ENCODE data around the gene MAP4K3.

Gene MAP4K3

DNA sequence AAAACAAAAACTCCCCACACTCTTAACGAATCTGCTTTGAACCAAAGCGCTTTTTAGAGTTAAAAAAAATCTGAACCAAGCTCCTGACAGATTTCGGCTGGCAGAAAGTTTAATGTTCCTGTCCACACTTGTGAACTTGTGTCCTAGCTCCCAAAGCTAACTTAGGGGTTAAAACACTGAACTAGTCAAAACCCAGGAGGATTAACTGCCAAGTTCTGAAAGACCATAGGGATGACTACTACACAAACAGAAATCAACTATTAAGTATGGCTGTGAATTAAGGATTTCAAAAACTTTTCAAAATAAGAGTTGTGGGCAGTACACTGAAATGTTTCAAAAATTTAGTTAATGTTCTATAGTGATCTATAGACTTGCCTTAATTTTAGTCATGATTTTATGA is 167.1 kb downstream of the MAP4K3 start:
- TF ChIP-seq, protein P1, sequence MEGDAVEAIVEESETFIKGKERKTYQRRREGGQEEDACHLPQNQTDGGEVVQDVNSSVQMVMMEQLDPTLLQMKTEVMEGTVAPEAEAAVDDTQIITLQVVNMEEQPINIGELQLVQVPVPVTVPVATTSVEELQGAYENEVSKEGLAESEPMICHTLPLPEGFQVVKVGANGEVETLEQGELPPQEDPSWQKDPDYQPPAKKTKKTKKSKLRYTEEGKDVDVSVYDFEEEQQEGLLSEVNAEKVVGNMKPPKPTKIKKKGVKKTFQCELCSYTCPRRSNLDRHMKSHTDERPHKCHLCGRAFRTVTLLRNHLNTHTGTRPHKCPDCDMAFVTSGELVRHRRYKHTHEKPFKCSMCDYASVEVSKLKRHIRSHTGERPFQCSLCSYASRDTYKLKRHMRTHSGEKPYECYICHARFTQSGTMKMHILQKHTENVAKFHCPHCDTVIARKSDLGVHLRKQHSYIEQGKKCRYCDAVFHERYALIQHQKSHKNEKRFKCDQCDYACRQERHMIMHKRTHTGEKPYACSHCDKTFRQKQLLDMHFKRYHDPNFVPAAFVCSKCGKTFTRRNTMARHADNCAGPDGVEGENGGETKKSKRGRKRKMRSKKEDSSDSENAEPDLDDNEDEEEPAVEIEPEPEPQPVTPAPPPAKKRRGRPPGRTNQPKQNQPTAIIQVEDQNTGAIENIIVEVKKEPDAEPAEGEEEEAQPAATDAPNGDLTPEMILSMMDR (IDR thresholded peaks at IDR 0.05; ENCODE audit: low read depth, low read length) = no peak
- Histone ChIP-seq H3K4me1 (no peaks in the 10 kb centered on the region), H3K36me3 (no peaks in the 10 kb centered on the region; the same call in 1 of the 2 replicates), H3K27me3 (no peaks in the 10 kb centered on the region), H3K9me3 (no peaks in the 10 kb centered on the region), H3K4me3 (ENCODE audit: low read depth, low read length) (no peak overlapping the region)
- DNase-seq = no peak

DNA sequence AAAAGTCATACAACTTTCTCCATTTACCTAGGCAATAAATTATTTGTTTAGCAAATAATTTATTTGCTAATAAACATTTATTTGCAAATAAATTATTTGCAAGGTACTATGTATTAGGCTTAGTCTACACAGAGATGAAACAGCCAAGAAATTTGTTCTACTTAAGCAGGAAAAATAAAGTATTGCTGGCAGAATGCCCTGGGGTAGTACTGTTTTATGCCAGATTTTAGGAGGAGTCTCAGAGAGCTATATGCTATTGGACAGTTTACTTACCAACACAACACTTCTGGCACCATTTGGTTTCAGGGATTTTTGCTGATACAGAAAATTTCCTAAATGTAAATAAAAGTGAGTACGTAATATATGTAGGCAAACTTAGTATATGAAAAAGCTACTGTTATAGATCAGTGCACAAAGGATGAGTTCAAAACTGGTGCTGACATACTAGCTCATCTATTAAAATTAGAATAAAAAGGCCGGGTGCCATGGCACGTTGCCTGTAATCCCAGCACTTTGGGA is 170.1 kb downstream of the MAP4K3 start:
- Histone ChIP-seq H3K27me3 (no peaks in the 10 kb centered on the region), H3K36me3 (no peaks in the 10 kb centered on the region; the same call in 1 of the 2 replicates), H3K4me3 (ENCODE audit: low read depth, low read length) (no peak overlapping the region), H3K9me3 (no peaks in the 10 kb centered on the region), H3K4me1 (no peaks in the 10 kb centered on the region)
- TF ChIP-seq, protein P1 (IDR thresholded peaks at IDR 0.05; ENCODE audit: low read depth, low read length) = no peak
- DNase-seq = no peak

DNA sequence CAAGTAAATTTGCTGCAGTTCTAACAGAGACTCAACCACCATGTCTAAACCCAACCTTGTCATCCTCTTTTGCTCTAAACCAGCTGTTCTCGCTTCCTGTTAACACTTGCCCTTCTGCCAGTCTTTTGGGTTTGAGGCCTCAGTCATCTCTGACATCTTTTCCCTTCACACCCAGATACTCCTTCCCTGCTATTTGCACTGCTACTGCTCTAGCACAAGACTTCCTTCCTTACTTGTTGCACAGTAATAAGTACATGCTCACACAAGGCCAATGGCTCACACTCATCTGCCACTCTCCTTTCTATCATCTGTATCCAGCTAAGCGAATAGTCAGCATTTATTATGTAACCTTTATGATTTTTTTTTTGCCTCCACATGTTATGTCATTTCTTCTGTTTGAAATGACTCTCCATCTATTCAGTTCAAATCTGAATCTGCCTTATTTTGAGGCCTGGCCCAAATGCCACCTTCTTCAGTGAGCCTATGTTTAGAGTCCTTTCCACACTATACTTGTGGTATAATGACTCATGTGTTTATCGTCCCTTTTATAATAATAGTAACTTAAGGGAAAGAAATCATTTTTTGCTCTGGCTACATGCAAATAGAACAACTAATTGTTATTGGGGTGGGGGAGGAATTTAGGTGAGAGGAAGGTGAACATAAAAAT is 170.8 kb downstream of the MAP4K3 start:
- Histone ChIP-seq H3K4me1 (no peaks in the 10 kb centered on the region), H3K9me3 (no peaks in the 10 kb centered on the region), H3K27me3 (no peaks in the 10 kb centered on the region), H3K4me3 (ENCODE audit: low read depth, low read length) (no peak overlapping the region), H3K36me3 (no peaks in the 10 kb centered on the region; the same call in 1 of the 2 replicates)
- DNase-seq = no peak
- TF ChIP-seq, protein P1 (IDR thresholded peaks at IDR 0.05; ENCODE audit: low read depth, low read length) = no peak

DNA sequence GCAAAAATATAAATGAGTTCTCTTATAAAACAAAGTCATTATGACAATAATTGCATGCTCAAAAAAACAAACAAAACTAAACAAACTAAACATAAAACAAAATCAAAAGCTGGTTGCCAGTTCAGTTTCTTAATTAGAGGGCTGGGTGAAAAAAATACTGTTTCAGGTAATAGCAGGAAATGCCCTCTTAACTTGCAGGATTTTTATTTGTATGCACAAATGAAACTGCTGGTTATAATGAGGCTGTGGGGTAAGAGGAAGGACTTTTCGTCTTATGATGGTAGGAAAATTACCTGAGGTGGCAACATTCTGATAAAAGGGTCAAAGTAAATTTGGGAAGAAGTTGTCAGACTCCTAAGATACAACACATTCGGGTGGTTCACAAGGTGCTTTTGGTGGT is 171.8 kb downstream of the MAP4K3 start:
- no peak overlapping the region for H3K4me3 ChIP-seq (ENCODE audit: low read depth, low read length)
- no peaks in the 10 kb centered on the region for H3K27me3 ChIP-seq
- no peak for DNase-seq
- H3K36me3 ChIP-seq = no peaks in the 10 kb centered on the region; the same call in none of the 2 replicates
- TF ChIP-seq, protein P1 (IDR thresholded peaks at IDR 0.05; ENCODE audit: low read depth, low read length) = no peak
- H3K9me3 ChIP-seq = no peaks in the 10 kb centered on the region
- H3K4me1 ChIP-seq = no peaks in the 10 kb centered on the region

DNA sequence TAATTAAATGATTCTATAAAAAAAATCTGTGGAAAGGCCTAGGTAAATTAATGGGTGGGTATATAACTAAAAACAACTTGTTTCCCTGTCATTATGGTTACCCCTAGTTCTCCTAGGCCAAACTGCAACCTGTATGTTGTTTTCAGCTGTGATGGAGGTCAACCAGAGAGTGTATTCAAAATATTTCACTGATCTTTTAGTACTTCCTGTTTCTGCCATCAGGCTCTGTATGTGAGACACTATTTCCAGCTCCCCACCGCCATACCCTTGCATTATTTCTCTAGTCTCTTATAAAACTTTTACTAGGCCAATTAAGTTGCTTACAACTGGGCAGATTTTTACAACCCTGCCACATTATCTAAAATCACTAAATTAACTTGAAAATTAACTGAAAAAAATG is 172.4 kb downstream of the MAP4K3 start:
- no peaks in the 10 kb centered on the region for H3K9me3 ChIP-seq
- H3K4me1 ChIP-seq = no peaks in the 10 kb centered on the region
- H3K27me3 ChIP-seq = no peaks in the 10 kb centered on the region
- H3K36me3 ChIP-seq = peaks cover 5% of the 10 kb centered on the region
- TF ChIP-seq, protein P1 (IDR thresholded peaks at IDR 0.05; ENCODE audit: low read depth, low read length) = no peak
- DNase-seq = no peak
- no peak overlapping the region for H3K4me3 ChIP-seq (ENCODE audit: low read depth, low read length)

DNA sequence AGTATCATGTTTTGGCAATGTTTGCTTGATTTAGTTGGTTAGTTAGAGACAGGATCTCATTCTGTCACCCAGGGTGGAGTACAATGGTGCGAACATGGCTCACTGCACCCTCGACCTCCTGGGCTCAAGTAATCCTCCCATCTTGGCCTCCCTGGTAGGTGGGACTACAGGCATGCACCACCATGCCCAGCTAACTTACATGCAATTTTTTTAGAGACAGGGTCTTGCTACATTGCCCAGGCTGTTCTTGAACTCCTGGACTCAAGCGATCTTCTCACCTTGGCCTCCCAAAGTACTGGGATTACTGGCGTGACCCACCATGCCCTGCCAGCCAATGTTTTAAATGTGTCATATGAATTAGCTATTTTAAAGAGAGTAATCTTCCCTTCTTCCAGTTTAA is 177.0 kb downstream of the MAP4K3 start:
- Histone ChIP-seq H3K36me3 (peaks cover 19% of the 10 kb centered on the region), H3K4me3 (ENCODE audit: low read depth, low read length) (no peak overlapping the region), H3K4me1 (no peaks in the 10 kb centered on the region), H3K27me3 (no peaks in the 10 kb centered on the region), H3K9me3 (no peaks in the 10 kb centered on the region)
- DNase-seq = no peak
- TF ChIP-seq, protein P1 (IDR thresholded peaks at IDR 0.05; ENCODE audit: low read depth, low read length) = no peak
